HuH-7.5 (cell line): ENCODE data around the gene CYB5R4.
"Not testable (repeated sequence)": the region's sequence is repeated elsewhere in the genome, so short reads cannot be mapped to it uniquely, and the experiment has no call there.

ENCODE experiments used
- DNase-seq: peaks from one replicate; pipeline ENCODE4 v3.0.0; 2011; ENCODE audit warnings: low spot score

The CYB5R4 gene

GRCh38 chr6:83908813-83909212, 49.3 kb downstream of the CYB5R4 start:
- DNase-seq = no peak

GRCh38 chr6:83911278-83911677, 51.8 kb downstream of the CYB5R4 start:
- DNase-seq = no peak

- DNase-seq = no peak
These were observed 55.5 kb downstream of the CYB5R4 start for GRCh38 chr6:83914953-83915352.

- no peak for DNase-seq
These were observed 57.5 kb downstream of the CYB5R4 start for GRCh38 chr6:83917001-83917400.

GRCh38 chr6:83920017-83920416, 60.5 kb downstream of the CYB5R4 start:
- no peak for DNase-seq

- DNase-seq = no peak
These were observed 61.8 kb downstream of the CYB5R4 start for GRCh38 chr6:83921315-83921714.

- no peak for DNase-seq
These were observed 68.0 kb downstream of the CYB5R4 start for GRCh38 chr6:83927470-83927869.

- no peak for DNase-seq
These were observed 68.8 kb downstream of the CYB5R4 start for GRCh38 chr6:83928286-83928685.

- not testable (repeated sequence) for DNase-seq
These were observed 86.8 kb downstream of the CYB5R4 start for GRCh38 chr6:83946201-83946833.

GRCh38 chr6:83947983-83948382, 88.5 kb downstream of the CYB5R4 start:
- DNase-seq = not testable (repeated sequence)

GRCh38 chr6:83948851-83949250, 89.4 kb downstream of the CYB5R4 start:
- DNase-seq = no peak

GRCh38 chr6:83951423-83951822, 91.9 kb downstream of the CYB5R4 start:
- DNase-seq = not testable (repeated sequence)

- no peak for DNase-seq
These were observed 93.3 kb downstream of the CYB5R4 start for GRCh38 chr6:83952830-83953229.

GRCh38 chr6:83954371-83954770, 94.9 kb downstream of the CYB5R4 start:
- DNase-seq = no peak

GRCh38 chr6:83958241-83958685, 98.8 kb downstream of the CYB5R4 start:
- no peak for DNase-seq

GRCh38 chr6:83960664-83961063, 101.2 kb downstream of the CYB5R4 start:
- DNase-seq = no peak

GRCh38 chr6:83962582-83962981, 103.1 kb downstream of the CYB5R4 start:
- no peak for DNase-seq

- no peak for DNase-seq
These were observed 107.0 kb downstream of the CYB5R4 start for GRCh38 chr6:83966539-83966938.

GRCh38 chr6:83970582-83970981, 111.1 kb downstream of the CYB5R4 start:
- no peak for DNase-seq

GRCh38 chr6:83974409-83975050, 115.0 kb downstream of the CYB5R4 start:
- DNase-seq = no peak

GRCh38 chr6:83976037-83976755, 116.7 kb downstream of the CYB5R4 start:
- no peak for DNase-seq

- DNase-seq = no peak
These were observed 117.4 kb downstream of the CYB5R4 start for GRCh38 chr6:83976871-83977270.

- DNase-seq = no peak
These were observed 118.8 kb downstream of the CYB5R4 start for GRCh38 chr6:83978324-83978734.
